HCT116 (cell line): ENCODE measurements around the gene RNF166. TPM values are rescaled to one million over a fixed set of nuclear protein-coding genes. Genes with fewer than 3 reads are reported as not detected.

Experiments used
- ATAC-seq: fragments of 200-7000 bp; cut with Tn5 transposase; 2 replicates; pipeline ENCODE4 v1.9.1; 2020; ENCODE audit warnings: mild to moderate bottlenecking, moderate library complexity
- BruUV-seq: library from RNA; stranded (reverse); fragments of 400-500 nt; replicated peaks from 2 replicates; lab custom pipeline; 2021; lab: Mats Ljungman, UMichigan
- CTCF ChIA-PET: fragments of 300-600 bp; sonication (Branson Sonifier 250); formaldehyde crosslinking; loops from one replicate; lab custom pipeline; 2021; ENCODE audit warnings: antibody characterized with exemption; lab: Charles Lee
- POLR2A ChIA-PET: fragments of 300-600, 350-600 bp; sonication (Branson Sonifier 250); formaldehyde crosslinking; loops from one replicate; lab custom pipeline; 2021; ENCODE audit warnings: antibody characterized with exemption; lab: Charles Lee
- RAD21 ChIA-PET, 2 experiments: fragments of 300-600 bp; sonication (Branson Sonifier 250); formaldehyde crosslinking; loops; one replicate each; lab custom pipeline; 2023; ENCODE audit warnings: low total read pairs in 2 of 2; ENCODE audit not compliant: uncharacterized antibody in 2 of 2, unreplicated experiment in 2 of 2, low non-redundant PET in 1 of 2; lab: Charles Lee
- DNase-seq: peaks from one replicate; pipeline ENCODE4 v3.0.0-alpha.2; 2010; ENCODE audit warnings: low read depth, low spot score
- H2AFZ ChIP-seq: fragments of 200-600 bp; shearing (Covaris generic), sonication (generic); 2 replicates; pipeline ENCODE4 v1.6.1; 2017; ENCODE audit warnings: low read depth, mixed run types, mixed read lengths, antibody characterized with exemption, low read length; ENCODE audit not compliant: poor library complexity, severe bottlenecking
- H3K27ac ChIP-seq: 2 replicates; pipeline ENCODE4 v1.5.1; 2012; ENCODE audit warnings: low read depth, low read length
- H3K27me3 ChIP-seq: fragments of 200-600 bp; sonication (generic); 2 replicates; pipeline ENCODE4 v1.6.1; 2016; ENCODE audit warnings: mixed run types, low read length, mixed read lengths; ENCODE audit not compliant: insufficient read depth
- H3K36me3 ChIP-seq, 2 experiments: fragments of 200-500 bp in 1 of 2; fragments of 200-600 bp in 1 of 2; sonication (Bioruptor generic) in 1 of 2; sonication (generic) in 1 of 2; 2 replicates each; pipeline versions ENCODE4 v1.5.1 to v1.6.1; 2014 to 2016; ENCODE audit warnings: low read length in 2 of 2, inconsistent platforms in 1 of 2, mixed read lengths in 1 of 2, mixed run types in 1 of 2; ENCODE audit not compliant: insufficient read depth in 2 of 2, control insufficient read depth in 1 of 2
- H3K4me1 ChIP-seq, 2 experiments: fragments of 200-600 bp in 1 of 2; sonication (generic) in 1 of 2; 2 replicates each; pipeline versions ENCODE4 v1.5.1 to v1.6.1; 2012 to 2017; ENCODE audit warnings: low read length in 2 of 2, inconsistent platforms in 1 of 2, mild to moderate bottlenecking in 1 of 2, mixed read lengths in 1 of 2, mixed run types in 1 of 2, moderate library complexity in 1 of 2; ENCODE audit not compliant: insufficient read depth in 2 of 2, control insufficient read depth in 1 of 2
- H3K4me2 ChIP-seq: fragments of 200-600 bp; sonication (generic); 2 replicates; pipeline ENCODE4 v1.6.1; 2017; ENCODE audit warnings: mixed run types, low read length, mixed read lengths
- H3K4me3 ChIP-seq, 2 experiments: fragments of 200-600 bp in 1 of 2; sonication (generic) in 1 of 2; replicated peaks in 1 of 2; 2 replicates each; pipeline ENCODE4 v1.5.1; 2011 to 2016; ENCODE audit warnings: low read length in 2 of 2, control low read depth in 1 of 2, low read depth in 1 of 2, mild to moderate bottlenecking in 1 of 2, mixed read lengths in 1 of 2, mixed run types in 1 of 2
- H3K79me2 ChIP-seq: fragments of 200-600 bp; sonication (generic); 2 replicates; pipeline ENCODE4 v1.6.1; 2017; ENCODE audit warnings: mild to moderate bottlenecking, mixed run types, low read length, moderate library complexity, mixed read lengths; ENCODE audit not compliant: insufficient read depth
- H3K9ac ChIP-seq: fragments of 200-600 bp; sonication (generic); 2 replicates; pipeline ENCODE4 v1.6.1; 2016; ENCODE audit warnings: low read length, mixed read lengths
- H3K9me2 ChIP-seq: fragments of 200-600 bp; sonication (generic), shearing (Covaris generic); 2 replicates; pipeline ENCODE4 v1.6.1; 2017; ENCODE audit warnings: mixed run types, mild to moderate bottlenecking, moderate library complexity; ENCODE audit not compliant: insufficient read depth
- H3K9me3 ChIP-seq, 2 experiments: fragments of 200-500 bp in 1 of 2; fragments of 200-600 bp in 1 of 2; sonication (Bioruptor generic) in 1 of 2; sonication (generic) in 1 of 2; 2 replicates each; pipeline ENCODE4 v1.6.1; 2014 to 2017; ENCODE audit warnings: low read length in 2 of 2, mixed read lengths in 2 of 2, inconsistent platforms in 1 of 2, low read depth in 1 of 2, mild to moderate bottlenecking in 1 of 2, mixed run types in 1 of 2, moderate library complexity in 1 of 2; ENCODE audit not compliant: control insufficient read depth in 1 of 2, insufficient read depth in 1 of 2
- H4K20me1 ChIP-seq: fragments of 200-600 bp; sonication (generic), shearing (Covaris generic); 2 replicates; pipeline ENCODE4 v1.6.1; 2017; ENCODE audit warnings: mixed run types, mild to moderate bottlenecking, moderate library complexity; ENCODE audit not compliant: insufficient read depth
- ATF3 ChIP-seq: IDR thresholded peaks from 2 replicates; pipeline ENCODE4 v1.6.1; 2012
- CBX3 ChIP-seq: IDR thresholded peaks from 2 replicates; pipeline ENCODE4 v1.6.1; 2012; ENCODE audit warnings: low read depth
- CEBPB ChIP-seq: IDR thresholded peaks from 2 replicates; pipeline ENCODE4 v1.6.1; 2012; ENCODE audit warnings: low read depth
- EGR1 ChIP-seq: IDR thresholded peaks from 2 replicates; pipeline ENCODE4 v1.6.1; 2012; ENCODE audit warnings: low read depth
- ELF1 ChIP-seq: IDR thresholded peaks from 2 replicates; pipeline ENCODE4 v1.6.1; 2012; ENCODE audit warnings: low read depth, borderline replicate concordance
- EZH2 ChIP-seq: fragments of 200-600 bp; sonication (generic); IDR thresholded peaks from 2 replicates; pipeline ENCODE4 v1.6.1; 2017; ENCODE audit warnings: antibody characterized with exemption, mixed run types
- EZH2phosphoT487 ChIP-seq: fragments of 200-600 bp; IDR thresholded peaks from 2 replicates; pipeline ENCODE4 v1.6.1; 2018; ENCODE audit warnings: antibody characterized with exemption, borderline replicate concordance
- JUND ChIP-seq: IDR thresholded peaks from 2 replicates; pipeline ENCODE4 v1.6.1; 2012
- POLR2A ChIP-seq: IDR thresholded peaks from 2 replicates; pipeline ENCODE4 v1.7.0; 2011; ENCODE audit warnings: borderline replicate concordance; ENCODE audit not compliant: insufficient read depth, insufficient read length; ENCODE audit errors: extremely low read depth
- POLR2AphosphoS5 ChIP-seq: IDR thresholded peaks from 2 replicates; pipeline ENCODE4 v1.6.1; 2011; ENCODE audit warnings: mild to moderate bottlenecking, low read depth, low read length, moderate library complexity
- RAD21 ChIP-seq: IDR thresholded peaks from 2 replicates; pipeline ENCODE4 v1.6.1; 2012; ENCODE audit warnings: low read depth, mild to moderate bottlenecking
- REST ChIP-seq: IDR thresholded peaks from 2 replicates; pipeline ENCODE4 v1.6.1; 2012; ENCODE audit warnings: low read depth
- SIN3A ChIP-seq: IDR thresholded peaks from 2 replicates; pipeline ENCODE4 v1.6.1; 2012; ENCODE audit warnings: low read depth
- SP1 ChIP-seq: IDR thresholded peaks from 2 replicates; pipeline ENCODE4 v1.6.1; 2012; ENCODE audit warnings: low read depth
- SRF ChIP-seq: IDR thresholded peaks from 2 replicates; pipeline ENCODE4 v1.6.1; 2012; ENCODE audit warnings: low read depth
- YY1 ChIP-seq: IDR thresholded peaks from 2 replicates; pipeline ENCODE4 v1.6.1; 2011; ENCODE audit warnings: low read length, low read depth, moderate library complexity, mild to moderate bottlenecking; ENCODE audit not compliant: insufficient replicate concordance; ENCODE audit errors: extremely low read depth
- ZBTB33 ChIP-seq: IDR thresholded peaks from 2 replicates; pipeline ENCODE4 v1.6.1; 2011; ENCODE audit warnings: mild to moderate bottlenecking, low read length, moderate library complexity; ENCODE audit not compliant: insufficient replicate concordance; ENCODE audit errors: extremely low read depth
- ZFX ChIP-seq: fragments of 450-650 bp; IDR thresholded peaks from 2 replicates; pipeline ENCODE4 v1.6.1; 2017
- ZNF274 ChIP-seq: fragments of 200-500 bp; sonication (Bioruptor generic); IDR thresholded peaks from 2 replicates; pipeline ENCODE4 v1.6.1; 2014; ENCODE audit warnings: mild to moderate bottlenecking, low read depth, low read length, inconsistent platforms
- intact Hi-C: fragments of 100-400 bp; cut with micrococcal nuclease; formaldehyde crosslinking; loops from 2 replicates; pipeline ENCODE4 v1.10.0; 2022
- total RNA-seq: library from RNA; stranded (reverse); gene quantifications from one replicate; pipeline ENCODE4 v1.2.1, GENCODE V29; 2021; ENCODE audit not compliant: unreplicated experiment

The RNF166 gene
- total RNA-seq, 1 experiment from 2014 or later, result 39.4 TPM

- peaks cover 13 to 16% of the 10 kb centered on the region in 2 experiments for H3K4me1 ChIP-seq
- H3K4me3 ChIP-seq, result no peak overlapping the region
- ChIA-PET RAD21 (no interaction called here), CTCF (no interaction called here), POLR2A (no interaction called here)
- H3K27ac ChIP-seq, result no peak overlapping the region
- intact Hi-C loops, result no loop called here
- TF ChIP-seq ZFX (no peak), CEBPB (no peak), YY1 (no peak), POLR2AphosphoS5 (no peak), SRF (no peak), CBX3 (no peak), ATF3 (no peak), JUND (no peak), ZNF274 (no peak), RAD21 (no peak), EZH2 (no peak), SP1 (no peak), REST (no peak), ZBTB33 (no peak), ELF1 (no peak), EZH2phosphoT487 (no peak), EGR1 (no peak), POLR2A (no peak), SIN3A (no peak)
- DNase-seq (no peak), ATAC-seq (no peak)
- peaks cover 4 to 6% of the 10 kb centered on the region in 2 experiments; a peak in 2 of 4 replicates for H3K36me3 ChIP-seq
- H3K9me3 ChIP-seq, result no peaks in the 10 kb centered on the region
- H3K4me2 ChIP-seq, result no peak overlapping the region
- peaks cover 16% of the 10 kb centered on the region for H3K79me2 ChIP-seq
- H3K9me2 ChIP-seq, result no peaks in the 10 kb centered on the region
- no peaks in the 10 kb centered on the region for H4K20me1 ChIP-seq
- H3K9ac ChIP-seq, result no peak overlapping the region
- no peaks in the 10 kb centered on the region for H3K27me3 ChIP-seq
- no TSS peak for BruUV-seq
- H2AFZ ChIP-seq, result no peak overlapping the region
Measured at GRCh38 chr16:88655053-88655732, 51.0 kb downstream of the RNF166 start.
